K562 (cell line): ENCODE measurements around the gene GRK3. TPM values are rescaled to one million over a fixed set of nuclear protein-coding genes. Genes with fewer than 3 reads are reported as not detected.

Experiments
- GMEB1 ChIP-seq: fragments of 250-450 bp; sonication (Bioruptor Pico); IDR thresholded peaks from 2 replicates; pipeline ENCODE4 v1.4.0; 2020; ENCODE audit warnings: mild to moderate bottlenecking
- HDAC2 ChIP-seq: fragments of 450-650 bp; IDR thresholded peaks from 2 replicates; pipeline ENCODE4 v1.6.1; 2016; ENCODE audit warnings: mild to moderate bottlenecking
- NCOR1 ChIP-seq: fragments of 450-650 bp; IDR thresholded peaks from 2 replicates; pipeline ENCODE4 v1.6.1; 2016; ENCODE audit warnings: mild to moderate bottlenecking, moderate library complexity
- TAF1 ChIP-seq: IDR thresholded peaks from 2 replicates; pipeline ENCODE4 v1.6.1; 2011; ENCODE audit warnings: mild to moderate bottlenecking, low read length, moderate library complexity; ENCODE audit not compliant: insufficient read depth, control insufficient read depth, severe bottlenecking; ENCODE audit errors: extremely low read depth
- TAL1 ChIP-seq: fragments of 450-650 bp; IDR thresholded peaks from 2 replicates; pipeline ENCODE4 v1.6.1; 2016; ENCODE audit warnings: mild to moderate bottlenecking
- THAP12 ChIP-seq: fragments of 250-450 bp; sonication (Bioruptor Pico); IDR thresholded peaks from 2 replicates; pipeline ENCODE4 v1.9.0; 2021; ENCODE audit warnings: mild to moderate bottlenecking, inconsistent platforms
- WHSC1 ChIP-seq: IDR thresholded peaks from one replicate; pipeline ENCODE4 v1.6.1; 2012; ENCODE audit warnings: low read length, control low read depth, inconsistent platforms
- ZNF551 ChIP-seq: fragments of 250-450 bp; sonication (Bioruptor Pico); IDR thresholded peaks from 2 replicates; pipeline ENCODE4 v1.5.0; 2021; ENCODE audit warnings: mild to moderate bottlenecking, moderate library complexity
- polyA plus RNA-seq, 8 experiments: library from polyadenylated mRNA; depleted of rRNA in 4 of 8; stranded (reverse) in 5 of 8; unstranded in 3 of 8; fragments of >200 nt; fragmentation: Nextera tagmentation in 2 of 8; fragmentation: Illumina TruSeq in 1 of 8; extraction: Ambion mirVana in 2 of 8; extraction: Trizol in 1 of 8; gene quantifications; 2 replicates each; pipeline versions ENCODE4 v1.2.1 to v1.2.3, GENCODE V29; 2011 to 2014; ENCODE audit warnings: inconsistent platforms in 1 of 8, missing spikeins in 1 of 8
- total RNA-seq, 7 experiments: library from RNA; depleted of rRNA in 6 of 7; stranded (reverse); fragments of >200 nt in 6 of 7; fragmentation: Illumina TruSeq in 2 of 7; extraction: Trizol in 2 of 7; gene quantifications; 2 replicates each; pipeline versions ENCODE4 v1.2.1 to v1.2.3, GENCODE V29; 2011 to 2021; ENCODE audit warnings: low replicate concordance in 1 of 7
- TF ChIP-seq, protein P1 (sequence below): conservative IDR thresholded peaks from 2 replicates; pipeline ENCODE4 v1.6.1; 2011; ENCODE audit warnings: low read depth, mild to moderate bottlenecking, low read length; ENCODE audit not compliant: control insufficient read depth
- TF ChIP-seq, protein P2 (sequence below), 2 experiments: fragments of 450-650 bp; IDR thresholded peaks; 2 replicates each; pipeline ENCODE4 v1.6.1; 2016; ENCODE audit warnings: mild to moderate bottlenecking in 2 of 2, borderline replicate concordance in 1 of 2, low read depth in 1 of 2, moderate library complexity in 1 of 2
- TF ChIP-seq, protein P3 (sequence below): fragments of 250-450 bp; sonication (Bioruptor Pico); IDR thresholded peaks from 2 replicates; pipeline ENCODE4 v1.5.0; 2021; ENCODE audit warnings: mild to moderate bottlenecking, borderline replicate concordance

Gene GRK3
- total and polyA plus RNA-seq, 9 of the 15 experiments (the other 6 are each of a cell fraction or from before 2014, with no cell fraction given), result 1.4 to 7.6 (median 3.6) TPM

GRCh38 chr22:25759825-25760231, 195.4 kb downstream of the GRK3 start (continued):
- TF ChIP-seq GMEB1, result no peak
- TF ChIP-seq HDAC2, result peak; percentile 83; the same call in 1 of the 2 replicates
- no peak for TF ChIP-seq WHSC1
- TF ChIP-seq ZNF551, result no peak
- TF ChIP-seq, protein P1, sequence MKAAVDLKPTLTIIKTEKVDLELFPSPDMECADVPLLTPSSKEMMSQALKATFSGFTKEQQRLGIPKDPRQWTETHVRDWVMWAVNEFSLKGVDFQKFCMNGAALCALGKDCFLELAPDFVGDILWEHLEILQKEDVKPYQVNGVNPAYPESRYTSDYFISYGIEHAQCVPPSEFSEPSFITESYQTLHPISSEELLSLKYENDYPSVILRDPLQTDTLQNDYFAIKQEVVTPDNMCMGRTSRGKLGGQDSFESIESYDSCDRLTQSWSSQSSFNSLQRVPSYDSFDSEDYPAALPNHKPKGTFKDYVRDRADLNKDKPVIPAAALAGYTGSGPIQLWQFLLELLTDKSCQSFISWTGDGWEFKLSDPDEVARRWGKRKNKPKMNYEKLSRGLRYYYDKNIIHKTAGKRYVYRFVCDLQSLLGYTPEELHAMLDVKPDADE, result no peak
- TF ChIP-seq TAL1, result peak; percentile 45; the same call in 1 of the 2 replicates
- TF ChIP-seq, protein P2, sequence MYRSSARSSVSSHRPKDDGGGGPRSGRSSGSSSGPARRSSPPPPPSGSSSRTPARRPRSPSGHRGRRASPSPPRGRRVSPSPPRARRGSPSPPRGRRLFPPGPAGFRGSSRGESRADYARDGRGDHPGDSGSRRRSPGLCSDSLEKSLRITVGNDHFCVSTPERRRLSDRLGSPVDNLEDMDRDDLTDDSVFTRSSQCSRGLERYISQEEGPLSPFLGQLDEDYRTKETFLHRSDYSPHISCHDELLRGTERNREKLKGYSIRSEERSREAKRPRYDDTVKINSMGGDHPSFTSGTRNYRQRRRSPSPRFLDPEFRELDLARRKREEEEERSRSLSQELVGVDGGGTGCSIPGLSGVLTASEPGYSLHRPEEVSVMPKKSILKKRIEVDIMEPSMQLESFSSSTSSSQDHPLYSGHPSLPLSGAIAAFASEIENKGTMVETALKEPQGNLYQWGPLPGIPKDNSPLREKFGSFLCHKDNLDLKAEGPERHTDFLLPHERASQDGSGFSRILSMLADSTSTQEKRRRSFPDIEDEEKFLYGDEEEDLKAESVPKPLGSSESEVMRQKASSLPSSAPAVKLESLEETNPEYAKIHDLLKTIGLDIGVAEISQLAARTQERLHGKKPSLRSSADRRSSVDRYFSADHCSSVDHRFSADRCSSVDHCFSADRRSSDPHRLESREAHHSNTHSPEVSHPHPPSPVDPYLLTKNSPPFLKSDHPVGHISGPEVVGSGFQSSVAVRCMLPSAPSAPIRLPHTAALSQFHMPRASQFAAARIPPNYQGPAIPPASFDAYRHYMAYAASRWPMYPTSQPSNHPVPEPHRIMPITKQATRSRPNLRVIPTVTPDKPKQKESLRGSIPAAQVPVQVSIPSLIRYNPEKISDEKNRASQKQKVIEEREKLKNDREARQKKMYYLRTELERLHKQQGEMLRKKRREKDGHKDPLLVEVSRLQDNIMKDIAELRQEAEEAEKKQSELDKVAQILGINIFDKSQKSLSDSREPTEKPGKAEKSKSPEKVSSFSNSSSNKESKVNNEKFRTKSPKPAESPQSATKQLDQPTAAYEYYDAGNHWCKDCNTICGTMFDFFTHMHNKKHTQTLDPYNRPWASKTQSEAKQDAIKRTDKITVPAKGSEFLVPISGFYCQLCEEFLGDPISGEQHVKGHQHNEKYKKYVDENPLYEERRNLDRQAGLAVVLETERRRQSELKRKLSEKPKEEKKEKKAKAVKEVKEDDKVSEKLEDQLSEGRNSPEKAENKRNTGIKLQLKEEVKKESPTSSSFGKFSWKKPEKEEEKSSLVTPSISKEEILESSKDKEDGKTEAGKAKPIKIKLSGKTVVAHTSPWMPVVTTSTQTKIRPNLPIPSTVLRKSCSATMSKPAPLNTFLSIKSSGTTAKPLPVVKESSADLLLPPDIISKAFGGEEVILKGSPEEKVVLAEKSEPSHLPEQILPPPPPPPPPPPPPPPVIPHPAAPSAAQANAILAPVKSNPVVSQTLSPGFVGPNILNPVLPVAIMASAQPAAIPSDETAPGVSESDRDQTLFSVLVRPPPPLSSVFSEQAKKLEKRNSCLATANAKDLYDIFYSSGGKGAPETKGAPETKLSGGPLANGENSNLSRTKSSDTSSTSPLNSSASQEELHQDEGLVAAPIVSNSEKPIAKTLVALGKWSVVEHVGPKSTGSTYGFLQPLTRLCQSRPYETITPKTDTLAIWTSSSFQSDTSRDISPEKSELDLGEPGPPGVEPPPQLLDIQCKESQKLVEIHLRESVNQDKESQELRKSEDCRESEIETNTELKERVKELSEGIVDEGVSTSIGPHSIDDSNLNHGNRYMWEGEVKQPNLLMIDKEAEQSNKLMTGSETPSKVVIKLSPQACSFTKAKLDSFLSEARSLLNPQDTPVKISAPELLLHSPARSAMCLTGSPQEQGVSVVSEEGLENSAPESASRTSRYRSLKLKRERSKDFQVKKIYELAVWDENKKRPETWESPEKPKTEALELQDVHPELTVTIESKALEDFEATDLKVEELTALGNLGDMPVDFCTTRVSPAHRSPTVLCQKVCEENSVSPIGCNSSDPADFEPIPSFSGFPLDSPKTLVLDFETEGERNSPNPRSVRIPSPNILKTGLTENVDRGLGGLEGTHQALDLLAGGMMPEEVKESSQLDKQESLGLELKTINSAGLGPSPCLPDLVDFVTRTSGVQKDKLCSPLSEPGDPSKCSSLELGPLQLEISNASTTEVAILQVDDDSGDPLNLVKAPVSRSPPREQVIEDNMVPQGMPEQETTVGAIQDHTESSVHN (IDR thresholded peaks at IDR 0.05; ENCODE audit: borderline replicate concordance in 1 of 2, low read depth in 1 of 2), result peak in 1 of 2 experiments; percentile 84; a peak in 2 of 4 replicates
- no peak for TF ChIP-seq TAF1
- TF ChIP-seq THAP12 (CRISPR knock-in tag), result no peak
- TF ChIP-seq, protein P3, sequence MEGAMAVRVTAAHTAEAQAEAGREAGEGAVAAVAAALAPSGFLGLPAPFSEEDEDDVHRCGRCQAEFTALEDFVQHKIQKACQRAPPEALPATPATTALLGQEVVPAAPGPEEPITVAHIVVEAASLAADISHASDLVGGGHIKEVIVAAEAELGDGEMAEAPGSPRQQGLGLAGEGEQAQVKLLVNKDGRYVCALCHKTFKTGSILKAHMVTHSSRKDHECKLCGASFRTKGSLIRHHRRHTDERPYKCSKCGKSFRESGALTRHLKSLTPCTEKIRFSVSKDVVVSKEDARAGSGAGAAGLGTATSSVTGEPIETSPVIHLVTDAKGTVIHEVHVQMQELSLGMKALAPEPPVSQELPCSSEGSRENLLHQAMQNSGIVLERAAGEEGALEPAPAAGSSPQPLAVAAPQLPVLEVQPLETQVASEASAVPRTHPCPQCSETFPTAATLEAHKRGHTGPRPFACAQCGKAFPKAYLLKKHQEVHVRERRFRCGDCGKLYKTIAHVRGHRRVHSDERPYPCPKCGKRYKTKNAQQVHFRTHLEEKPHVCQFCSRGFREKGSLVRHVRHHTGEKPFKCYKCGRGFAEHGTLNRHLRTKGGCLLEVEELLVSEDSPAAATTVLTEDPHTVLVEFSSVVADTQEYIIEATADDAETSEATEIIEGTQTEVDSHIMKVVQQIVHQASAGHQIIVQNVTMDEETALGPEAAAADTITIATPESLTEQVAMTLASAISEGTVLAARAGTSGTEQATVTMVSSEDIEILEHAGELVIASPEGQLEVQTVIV (CRISPR knock-in tag), result no peak
- TF ChIP-seq NCOR1, result peak; percentile 58
